ENCODE data around the gene EPS15. TPM values are rescaled to one million over a fixed set of nuclear protein-coding genes. Genes with fewer than 3 reads are reported as not detected.

EPS15 gene
- total and polyA plus RNA-seq, 9 of the 15 experiments (the other 6 are each of a cell fraction or from before 2014, with no cell fraction given), result 23.1 to 69.0 (median 41.7) TPM

DNA sequence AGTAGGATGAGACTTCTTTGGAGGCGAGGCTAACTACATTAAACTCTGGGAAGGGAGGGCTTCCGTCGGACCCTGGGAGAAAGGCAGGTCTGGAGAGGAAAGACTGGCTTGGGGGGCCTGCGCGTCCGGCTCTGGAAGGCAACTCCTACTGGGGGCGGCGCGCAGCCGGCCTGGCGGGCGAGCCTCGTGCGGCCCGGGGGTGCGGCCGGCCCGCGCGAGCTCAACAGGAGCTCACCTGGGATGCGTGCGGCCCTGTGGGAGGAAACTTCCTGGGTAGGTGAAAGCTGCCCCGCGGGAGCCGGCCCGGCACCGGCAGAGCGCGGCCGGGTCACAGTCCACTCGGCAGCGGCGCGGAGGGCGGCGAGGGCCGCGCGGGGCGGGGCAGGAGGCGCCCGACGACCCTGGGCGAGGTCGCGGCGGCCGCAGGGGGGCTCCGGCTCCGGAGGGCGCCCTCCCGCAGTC lies 449 bp downstream of the EPS15 start:
- no peaks in the 10 kb centered on the region for H3K9me1 ChIP-seq (ENCODE audit: control insufficient read depth, insufficient read depth, low read length)
- H3K4me1 ChIP-seq (replicated peaks in 1 of 2; ENCODE audit: control insufficient read depth in 2 of 2, insufficient read depth in 2 of 2, low read length in 2 of 2), result peaks cover 9 to 40% of the 10 kb centered on the region in 2 experiments
- H3K79me2 ChIP-seq (ENCODE audit: control insufficient read depth, insufficient read depth, low read length), result peaks cover 54% of the 10 kb centered on the region
- peak overlapping the region; percentile 82 to 95 for H3K9ac ChIP-seq (ENCODE audit: insufficient read depth in 1 of 2, low read depth in 2 of 2, low read length in 2 of 2)
- ATAC-seq (peak; percentile 23), DNase-seq (ENCODE audit: extremely low read depth in 1 of 4, low spot score in 3 of 4) (peak in 3 of 4 experiments; percentile 63 to 73 (median 73)), FAIRE-seq (no peak)
- no peaks in the 10 kb centered on the region for H4K20me1 ChIP-seq (replicated peaks; ENCODE audit: control insufficient read depth, insufficient read depth, low read length)
- TSS peak; percentile 54 for BruUV-seq (replicated peaks)
- H3K36me3 ChIP-seq (ENCODE audit: control insufficient read depth, insufficient read depth, low read length), result peaks cover 9% of the 10 kb centered on the region
- H3K4me3 ChIP-seq, result peak overlapping the region; percentile 59
- intact Hi-C loops (cut with micrococcal nuclease) (loop anchor here (2.0 to 5.0 kb wide), 6 partner anchors 51 to 561 kb away; partner anchors contain the start of genes CDKN2C and RNF11), in situ Hi-C loops (cut with MboI) (no loop called here)
- no peaks in the 10 kb centered on the region for H3K9me3 ChIP-seq (replicated peaks; ENCODE audit: control insufficient read depth, insufficient read depth, low read depth, low read length)
- POLR2A ChIA-PET, result interaction anchor here (0.7 to 2.9 kb wide), 11 partner anchors 9 to 166 kb away, joined by 3 to 14 read pairs (median 4); no protein-coding TSS in a partner anchor
- peak overlapping the region; percentile 74 for H2AFZ ChIP-seq (ENCODE audit: low read depth, low read length)
- CTCF ChIA-PET (ENCODE audit: low intra/inter-chr PET ratio), result no interaction called here
- peak overlapping the region; percentile 84 for H3K27ac ChIP-seq (ENCODE audit: extremely low read depth, low read depth, low read length)
- H3K4me2 ChIP-seq (ENCODE audit: insufficient read depth, low read length), result peak overlapping the region; percentile 85
- no peaks in the 10 kb centered on the region for H3K27me3 ChIP-seq (ENCODE audit: control insufficient read depth in 2 of 2, insufficient read depth in 2 of 2, low read length in 2 of 2)
- 1% methylated on average over 52 of the region's 52 CpGs for WGBS (ENCODE audit: insufficient coverage, low coverage, missing lambda C conversion rate)
- 0 out of 2 replicates have a peak, but pooled peaks have one; percentile 56 for TF ChIP-seq CAMTA2 (CRISPR knock-in tag; conservative IDR thresholded peaks at IDR 0.05)
- TF ChIP-seq CC2D1A (IDR thresholded peaks at IDR 0.05), result no peak
- no peak for TF ChIP-seq ZNF707 (CRISPR knock-in tag; conservative IDR thresholded peaks at IDR 0.05)
- no peak for TF ChIP-seq POLR2A (conservative IDR thresholded peaks at IDR 0.05)
- no peak for TF ChIP-seq CREBBP (IDR thresholded peaks at IDR 0.05; ENCODE audit: low read depth, low read length)
- TF ChIP-seq NRF1 (conservative IDR thresholded peaks at IDR 0.05 in 1 of 2, IDR thresholded peaks at IDR 0.05 in 1 of 2), result no peak; a peak in 2 of 4 replicates
- TF ChIP-seq ZNF146 (CRISPR knock-in tag; IDR thresholded peaks at IDR 0.05; ENCODE audit: unreplicated experiment), result no peak
- TF ChIP-seq STAT5A (IDR thresholded peaks at IDR 0.05; ENCODE audit: borderline replicate concordance, low read length), result no peak
- no peak for TF ChIP-seq DACH1 (IDR thresholded peaks at IDR 0.05; ENCODE audit: partially characterized antibody)
- TF ChIP-seq, protein P1, sequence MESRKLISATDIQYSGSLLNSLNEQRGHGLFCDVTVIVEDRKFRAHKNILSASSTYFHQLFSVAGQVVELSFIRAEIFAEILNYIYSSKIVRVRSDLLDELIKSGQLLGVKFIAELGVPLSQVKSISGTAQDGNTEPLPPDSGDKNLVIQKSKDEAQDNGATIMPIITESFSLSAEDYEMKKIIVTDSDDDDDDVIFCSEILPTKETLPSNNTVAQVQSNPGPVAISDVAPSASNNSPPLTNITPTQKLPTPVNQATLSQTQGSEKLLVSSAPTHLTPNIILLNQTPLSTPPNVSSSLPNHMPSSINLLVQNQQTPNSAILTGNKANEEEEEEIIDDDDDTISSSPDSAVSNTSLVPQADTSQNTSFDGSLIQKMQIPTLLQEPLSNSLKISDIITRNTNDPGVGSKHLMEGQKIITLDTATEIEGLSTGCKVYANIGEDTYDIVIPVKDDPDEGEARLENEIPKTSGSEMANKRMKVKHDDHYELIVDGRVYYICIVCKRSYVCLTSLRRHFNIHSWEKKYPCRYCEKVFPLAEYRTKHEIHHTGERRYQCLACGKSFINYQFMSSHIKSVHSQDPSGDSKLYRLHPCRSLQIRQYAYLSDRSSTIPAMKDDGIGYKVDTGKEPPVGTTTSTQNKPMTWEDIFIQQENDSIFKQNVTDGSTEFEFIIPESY (CRISPR knock-in tag; IDR thresholded peaks at IDR 0.05), result no peak
- TF ChIP-seq, protein P2, sequence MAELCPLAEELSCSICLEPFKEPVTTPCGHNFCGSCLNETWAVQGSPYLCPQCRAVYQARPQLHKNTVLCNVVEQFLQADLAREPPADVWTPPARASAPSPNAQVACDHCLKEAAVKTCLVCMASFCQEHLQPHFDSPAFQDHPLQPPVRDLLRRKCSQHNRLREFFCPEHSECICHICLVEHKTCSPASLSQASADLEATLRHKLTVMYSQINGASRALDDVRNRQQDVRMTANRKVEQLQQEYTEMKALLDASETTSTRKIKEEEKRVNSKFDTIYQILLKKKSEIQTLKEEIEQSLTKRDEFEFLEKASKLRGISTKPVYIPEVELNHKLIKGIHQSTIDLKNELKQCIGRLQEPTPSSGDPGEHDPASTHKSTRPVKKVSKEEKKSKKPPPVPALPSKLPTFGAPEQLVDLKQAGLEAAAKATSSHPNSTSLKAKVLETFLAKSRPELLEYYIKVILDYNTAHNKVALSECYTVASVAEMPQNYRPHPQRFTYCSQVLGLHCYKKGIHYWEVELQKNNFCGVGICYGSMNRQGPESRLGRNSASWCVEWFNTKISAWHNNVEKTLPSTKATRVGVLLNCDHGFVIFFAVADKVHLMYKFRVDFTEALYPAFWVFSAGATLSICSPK (IDR thresholded peaks at IDR 0.05; ENCODE audit: borderline replicate concordance), result no peak
- peak; percentile 17; the same call in 1 of the 2 replicates for TF ChIP-seq FOXJ2 (tag; IDR thresholded peaks at IDR 0.05)
- peak; percentile 90 for TF ChIP-seq GATAD2B (IDR thresholded peaks at IDR 0.05; ENCODE audit: borderline replicate concordance)
- TF ChIP-seq CCNT2 (IDR thresholded peaks at IDR 0.05; ENCODE audit: borderline replicate concordance, extremely low read depth, insufficient read length, low read depth, low read length), result peak; percentile 57
- no peak for TF ChIP-seq KAT8 (IDR thresholded peaks at IDR 0.05; ENCODE audit: low read depth)
- TF ChIP-seq ESRRA (IDR thresholded peaks at IDR 0.05; ENCODE audit: borderline replicate concordance, low read depth), result peak; percentile 16; the same call in 1 of the 2 replicates
- no peak for TF ChIP-seq CHCHD3 (CRISPR knock-in tag; IDR thresholded peaks at IDR 0.05)
- no peak for TF ChIP-seq ESRRB (CRISPR knock-in tag; IDR thresholded peaks at IDR 0.05; ENCODE audit: borderline replicate concordance)
- TF ChIP-seq POLR2AphosphoS5 (IDR thresholded peaks at IDR 0.05; ENCODE audit: control insufficient read depth, insufficient read depth, low read depth, low read length), result no peak
- TF ChIP-seq ZNF584 (CRISPR knock-in tag; IDR thresholded peaks at IDR 0.05; ENCODE audit: low read depth), result no peak
- TF ChIP-seq NFRKB (IDR thresholded peaks at IDR 0.05; ENCODE audit: low read depth), result no peak

Data from K562 (cell line).